Transverse colon (tissue), 4 donors: ENCODE results near the gene SIM2. TPM values are rescaled to one million over a fixed set of nuclear protein-coding genes. Genes with fewer than 3 reads are reported as not detected.

Experiments
- DNase-seq: peaks from one replicate; pipeline ENCODE4 v3.0.0-alpha.2; 2019
- H3K27ac ChIP-seq, 4 donors: fragments of 200-600 bp; sonication (generic); 2 replicates each; pipeline ENCODE4 v1.5.1; 2016 to 2018; ENCODE audit warnings: inconsistent platforms in 4 of 4
- H3K27me3 ChIP-seq: fragments of 200-600 bp; sonication (generic); 2 replicates; pipeline ENCODE4 v1.5.1; 2017; ENCODE audit warnings: inconsistent platforms
- H3K36me3 ChIP-seq, 4 donors: fragments of 200-600 bp; sonication (generic); 2 replicates each; pipeline ENCODE4 v1.5.1; 2017 to 2019; ENCODE audit warnings: inconsistent platforms in 4 of 4
- H3K4me1 ChIP-seq, 4 donors: fragments of 200-600 bp; sonication (generic); 2 replicates each; pipeline ENCODE4 v1.5.1; 2017 to 2020; ENCODE audit warnings: inconsistent platforms in 4 of 4
- H3K4me3 ChIP-seq, 4 donors: fragments of 200-600 bp; sonication (generic); 1 replicate in 1 of 4; 2 replicates in 3 of 4; pipeline versions ENCODE4 v1.5.1 to v1.6.1; 2017 to 2019; ENCODE audit warnings: inconsistent platforms in 4 of 4
- H3K9me3 ChIP-seq, 2 donors: fragments of 200-600 bp; sonication (generic); 2 replicates each; pipeline ENCODE4 v1.5.1; 2017 to 2019; ENCODE audit warnings: inconsistent platforms in 2 of 2
- CTCF ChIP-seq, 5 experiments: fragments of 200-600 bp in 3 of 5; fragments of 450-650 bp in 2 of 5; sonication (generic) in 3 of 5; IDR thresholded peaks; 1 replicate in 2 of 5; 2 replicates in 3 of 5; pipeline ENCODE4 v1.5.1; 2016 to 2017; ENCODE audit warnings: antibody characterized with exemption in 5 of 5, inconsistent platforms in 3 of 5, mild to moderate bottlenecking in 2 of 5, moderate library complexity in 1 of 5
- EP300 ChIP-seq: sonication (generic); formaldehyde crosslinking; IDR thresholded peaks from one replicate; pipeline ENCODE4 v1.6.1; 2017; ENCODE audit warnings: antibody characterized with exemption, low read depth
- POLR2A ChIP-seq: fragments of 450-650 bp; IDR thresholded peaks from one replicate; pipeline ENCODE4 v1.6.1; 2016; ENCODE audit warnings: antibody characterized with exemption, mild to moderate bottlenecking, moderate library complexity
- POLR2AphosphoS5 ChIP-seq, 3 donors: sonication (generic); formaldehyde crosslinking; IDR thresholded peaks; one replicate each; pipeline ENCODE4 v1.6.1; 2016; ENCODE audit warnings: antibody characterized with exemption in 3 of 3
- WGBS, 2 donors: methylation state at CpG; one replicate each; pipeline ENCODE4 v1.1.5; 2018; ENCODE audit warnings: low coverage in 1 of 2; 5-methylcytosine and 5-hydroxymethylcytosine counted together
- in situ Hi-C, 4 donors: fragments of 200-750 bp; cut with MboI; loops; one replicate each; pipeline versions ENCODE4 v1.15.0 to v1.15.1; 2017; ENCODE audit warnings: low sequenced_read_pairs in 3 of 4, low pct_ligation_motif_present in 1 of 4, low pct_unique_long_range_greater_than_20kb in 1 of 4
- intact Hi-C: fragments of 100-400 bp; cut with DNase I; formaldehyde crosslinking; loops from one replicate; pipeline ENCODE4 v1.15.1; 2023; ENCODE audit warnings: low total_unique reads
- total RNA-seq, 4 donors: library from RNA; depleted of rRNA; stranded (reverse); fragments of >200 nt; gene quantifications; one replicate each; pipeline ENCODE4 v1.1.0, GENCODE V29; 2016

Gene SIM2
- total RNA-seq, 4 donors from 2014 or later: 0.32 TPM; not detected in 3

GRCh38 chr21:36689324-36689723 lies 9.6 kb upstream of the SIM2 start:
- Histone ChIP-seq H3K9me3 (no peaks in the 10 kb centered on the region), H3K4me1 (peaks cover 0 to 9% (median 6%) of the 10 kb centered on the region in 4 donors), H3K27ac (no peak overlapping the region), H3K36me3 (no peaks in the 10 kb centered on the region), H3K4me3 (no peak overlapping the region), H3K27me3 (peaks cover 99% of the 10 kb centered on the region)
- 76 to 100% methylated on average over 2 to 7 of the region's 7 CpGs for WGBS, 2 donors
- in situ Hi-C loops: no loop called here
- no peak for DNase-seq
- intact Hi-C loops: no loop called here
- TF ChIP-seq POLR2AphosphoS5 (IDR thresholded peaks at IDR 0.05): no peak
- TF ChIP-seq CTCF (IDR thresholded peaks at IDR 0.05): no peak
- no peak for TF ChIP-seq POLR2A
- TF ChIP-seq EP300: no peak

- in situ Hi-C loops: no loop called here
- WGBS, 2 donors: 15 to 16% methylated on average over 12 of the region's 12 CpGs
- Histone ChIP-seq H3K27ac (no peak overlapping the region), H3K9me3 (no peaks in the 10 kb centered on the region), H3K36me3 (no peaks in the 10 kb centered on the region), H3K27me3 (peaks cover 100% of the 10 kb centered on the region), H3K4me3 (no peak overlapping the region), H3K4me1 (peaks cover 0 to 9% (median 6%) of the 10 kb centered on the region in 4 donors)
- TF ChIP-seq POLR2A: no peak
- TF ChIP-seq POLR2AphosphoS5 (IDR thresholded peaks at IDR 0.05): no peak
- TF ChIP-seq EP300: no peak
- TF ChIP-seq CTCF (IDR thresholded peaks at IDR 0.05): no peak
- intact Hi-C loops: no loop called here
- no peak for DNase-seq
Observed at GRCh38 chr21:36690628-36691554, 8.0 kb upstream of the SIM2 start.

GRCh38 chr21:36691555-36692041 lies 7.3 kb upstream of the SIM2 start:
- no peaks in the 10 kb centered on the region for H3K9me3 ChIP-seq
- in situ Hi-C loops (no loop called here), intact Hi-C loops (no loop called here)
- no peaks in the 10 kb centered on the region for H3K36me3 ChIP-seq
- H3K27ac ChIP-seq: no peak overlapping the region
- peaks cover 100% of the 10 kb centered on the region for H3K27me3 ChIP-seq
- peaks cover 0 to 9% (median 6%) of the 10 kb centered on the region in 4 donors for H3K4me1 ChIP-seq
- H3K4me3 ChIP-seq: no peak overlapping the region
- TF ChIP-seq CTCF (IDR thresholded peaks at IDR 0.05) (no peak), POLR2A (no peak), EP300 (no peak), POLR2AphosphoS5 (IDR thresholded peaks at IDR 0.05) (no peak)
- 13 to 20% methylated on average over 10 to 18 of the region's 18 CpGs for WGBS, 2 donors
- no peak for DNase-seq

- Histone ChIP-seq H3K4me3 (no peak overlapping the region), H3K27me3 (peaks cover 100% of the 10 kb centered on the region), H3K9me3 (no peaks in the 10 kb centered on the region), H3K36me3 (no peaks in the 10 kb centered on the region), H3K27ac (no peak overlapping the region), H3K4me1 (peaks cover 0 to 13% (median 7%) of the 10 kb centered on the region in 4 donors)
- in situ Hi-C loops (no loop called here), intact Hi-C loops (no loop called here)
- TF ChIP-seq POLR2AphosphoS5 (IDR thresholded peaks at IDR 0.05): no peak
- no peak for TF ChIP-seq CTCF (IDR thresholded peaks at IDR 0.05)
- no peak for TF ChIP-seq POLR2A
- TF ChIP-seq EP300: no peak
- DNase-seq: no peak
- WGBS, 2 donors: 8 to 24% methylated on average over 7 to 34 of the region's 34 CpGs
Observed at GRCh38 chr21:36692114-36692834, 6.6 kb upstream of the SIM2 start.
